Putamen (tissue), 1 donor: ENCODE data around the gene SCLY.
"Not testable (repeated sequence)": the region's sequence is repeated elsewhere in the genome, so short reads cannot be mapped to it uniquely, and the experiment has no call there.

Experiments used
- DNase-seq: peaks from one replicate; pipeline ENCODE4 v3.0.0-alpha.2; 2016; ENCODE audit warnings: low spot score

Gene SCLY

DNA sequence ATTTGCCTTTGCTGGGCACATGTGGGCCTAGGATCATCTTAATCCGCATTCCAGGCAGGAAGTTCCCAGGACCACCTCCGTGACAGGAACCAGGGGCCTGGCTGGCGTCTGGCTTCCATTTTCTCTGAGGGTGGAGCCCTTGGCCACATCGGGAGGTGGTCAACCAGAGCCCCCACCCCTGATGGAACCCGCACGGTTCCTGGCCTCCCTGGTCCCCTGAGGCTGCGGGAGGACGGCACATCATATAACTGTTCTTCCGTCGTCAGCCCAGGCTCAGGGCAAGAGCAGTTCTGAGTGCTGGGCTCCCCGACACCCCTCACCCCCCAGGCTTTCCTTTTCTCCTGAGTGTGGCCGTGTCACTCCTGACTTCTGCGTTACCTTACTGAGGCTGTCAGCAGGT is 52.8 kb downstream of the SCLY start:
- DNase-seq: no peak

DNA sequence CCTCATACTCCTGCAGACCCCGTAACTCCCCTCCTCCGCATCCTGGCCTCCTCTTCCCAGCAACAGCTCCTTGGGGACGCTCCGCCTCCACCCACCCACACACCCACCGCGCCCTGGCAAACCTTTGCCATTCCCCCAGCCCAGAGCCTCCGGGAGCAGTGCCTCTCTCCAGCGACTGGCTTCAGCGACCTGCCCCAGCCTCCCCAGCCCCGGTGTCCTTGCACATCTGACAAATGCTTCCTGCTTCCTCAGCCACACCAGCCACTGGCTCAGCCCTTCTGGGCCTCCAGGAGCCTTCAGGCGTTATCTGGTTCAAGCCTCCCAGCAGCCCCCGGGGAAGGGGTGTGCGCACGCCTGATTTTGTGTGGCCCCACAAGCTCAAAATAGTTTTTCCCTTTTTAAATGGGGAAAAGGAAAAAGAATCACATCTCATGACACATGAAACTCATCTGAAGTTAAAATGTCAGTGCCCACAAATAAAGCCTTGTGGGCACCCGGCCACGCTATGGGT is 53.6 kb downstream of the SCLY start:
- DNase-seq: no peak

DNA sequence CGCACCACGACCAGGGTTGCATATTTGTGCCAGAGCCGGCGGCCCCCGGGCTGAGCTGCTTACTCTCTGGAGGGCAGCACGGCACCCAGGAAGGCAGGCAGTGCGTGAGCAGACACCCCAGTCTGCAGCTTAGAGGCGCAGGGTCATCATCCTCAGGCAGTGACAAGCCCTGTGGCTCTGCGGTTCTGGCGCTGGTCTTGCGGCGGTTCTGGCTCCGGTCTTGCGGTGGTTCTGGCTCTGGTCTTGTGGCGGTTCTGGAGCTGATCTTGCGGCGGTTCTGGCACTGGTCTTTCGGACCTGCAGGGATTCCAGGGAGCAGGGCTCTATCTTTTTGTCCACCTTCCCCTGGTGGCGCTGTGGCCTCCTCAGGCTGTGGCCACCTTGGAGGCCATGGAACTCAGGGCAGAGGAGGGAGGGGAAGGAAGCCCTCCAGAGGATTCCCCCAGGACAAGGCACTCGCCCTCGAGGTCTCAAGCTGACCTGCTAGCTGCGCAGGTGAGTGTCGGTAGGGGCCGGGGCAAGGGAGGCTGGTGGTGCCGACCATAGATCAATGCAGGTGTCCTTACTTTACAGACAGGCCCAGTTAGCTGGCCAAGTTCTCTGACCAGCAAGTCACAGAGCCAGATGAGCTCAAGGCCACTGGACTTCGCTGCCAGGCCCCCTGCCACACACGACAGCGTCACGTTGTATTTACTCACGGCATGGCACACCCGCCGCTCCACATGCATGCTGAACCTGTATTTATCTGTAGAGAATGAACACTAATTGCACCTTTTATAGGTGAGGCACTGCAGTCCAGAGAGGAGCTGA is 54.3 kb downstream of the SCLY start:
- no peak for DNase-seq

DNA sequence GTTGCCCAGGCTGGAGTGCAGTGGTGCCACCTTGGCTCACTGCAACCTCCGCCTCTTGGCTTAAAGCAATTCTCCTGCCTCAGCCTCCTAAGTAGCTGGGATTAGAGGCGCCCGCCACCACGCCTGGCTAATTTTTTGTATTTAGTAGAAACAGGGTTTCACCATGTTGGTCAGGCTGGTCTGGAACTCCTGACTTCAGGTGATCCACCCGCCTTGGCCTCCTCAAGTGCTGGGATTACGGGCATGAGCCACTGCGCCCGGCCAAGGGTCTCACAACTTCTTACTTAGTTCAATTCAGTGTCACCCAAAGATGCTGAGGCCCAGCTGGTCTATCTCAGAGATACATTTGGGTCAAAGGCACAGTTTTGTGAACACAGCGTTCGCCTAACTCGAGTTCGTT is 54.9 kb downstream of the SCLY start:
- not testable (repeated sequence) for DNase-seq

DNA sequence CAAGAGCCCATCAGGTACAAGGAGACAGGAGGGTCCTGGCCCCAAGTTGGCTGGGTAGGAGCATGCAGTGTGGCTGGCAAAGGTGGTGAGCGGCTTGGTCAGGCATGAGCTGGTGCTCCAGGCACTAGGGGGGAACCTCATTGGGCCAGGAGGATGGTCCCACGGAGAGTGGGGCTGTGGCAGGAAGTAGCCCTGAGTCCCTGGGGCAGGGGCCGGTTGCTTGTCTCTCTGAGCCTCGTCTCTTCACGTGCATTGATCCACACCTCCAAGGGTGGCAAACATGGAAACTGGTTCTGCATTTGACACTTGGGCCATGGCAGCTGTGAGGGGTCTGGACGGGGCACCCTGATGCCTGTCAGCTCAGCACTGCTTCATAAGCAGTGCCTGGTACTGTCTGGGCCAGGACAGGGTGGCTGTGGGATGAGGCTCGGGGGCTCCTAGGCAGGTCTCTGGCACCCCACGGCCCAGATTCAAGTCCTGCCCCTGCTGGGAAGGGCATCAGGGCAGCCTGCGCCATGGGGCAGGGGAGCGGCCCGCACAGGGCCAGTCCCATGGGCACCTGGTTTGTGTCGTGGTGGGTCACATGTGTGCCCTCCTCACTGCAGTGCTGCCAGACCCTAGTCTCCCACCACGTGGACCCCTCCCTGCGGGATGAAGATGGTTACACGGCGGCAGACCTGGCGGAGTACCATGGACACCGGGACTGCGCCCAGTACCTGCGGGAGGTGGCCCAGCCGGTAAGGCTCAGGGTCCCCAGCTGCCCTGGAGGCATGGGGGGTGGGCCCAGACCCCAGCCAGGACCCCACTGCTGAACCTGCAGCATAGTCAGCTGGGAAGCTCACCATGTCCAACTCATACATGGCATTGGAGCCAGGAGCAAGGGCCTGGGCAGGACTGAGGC is 55.7 kb downstream of the SCLY start:
- DNase-seq: no peak

DNA sequence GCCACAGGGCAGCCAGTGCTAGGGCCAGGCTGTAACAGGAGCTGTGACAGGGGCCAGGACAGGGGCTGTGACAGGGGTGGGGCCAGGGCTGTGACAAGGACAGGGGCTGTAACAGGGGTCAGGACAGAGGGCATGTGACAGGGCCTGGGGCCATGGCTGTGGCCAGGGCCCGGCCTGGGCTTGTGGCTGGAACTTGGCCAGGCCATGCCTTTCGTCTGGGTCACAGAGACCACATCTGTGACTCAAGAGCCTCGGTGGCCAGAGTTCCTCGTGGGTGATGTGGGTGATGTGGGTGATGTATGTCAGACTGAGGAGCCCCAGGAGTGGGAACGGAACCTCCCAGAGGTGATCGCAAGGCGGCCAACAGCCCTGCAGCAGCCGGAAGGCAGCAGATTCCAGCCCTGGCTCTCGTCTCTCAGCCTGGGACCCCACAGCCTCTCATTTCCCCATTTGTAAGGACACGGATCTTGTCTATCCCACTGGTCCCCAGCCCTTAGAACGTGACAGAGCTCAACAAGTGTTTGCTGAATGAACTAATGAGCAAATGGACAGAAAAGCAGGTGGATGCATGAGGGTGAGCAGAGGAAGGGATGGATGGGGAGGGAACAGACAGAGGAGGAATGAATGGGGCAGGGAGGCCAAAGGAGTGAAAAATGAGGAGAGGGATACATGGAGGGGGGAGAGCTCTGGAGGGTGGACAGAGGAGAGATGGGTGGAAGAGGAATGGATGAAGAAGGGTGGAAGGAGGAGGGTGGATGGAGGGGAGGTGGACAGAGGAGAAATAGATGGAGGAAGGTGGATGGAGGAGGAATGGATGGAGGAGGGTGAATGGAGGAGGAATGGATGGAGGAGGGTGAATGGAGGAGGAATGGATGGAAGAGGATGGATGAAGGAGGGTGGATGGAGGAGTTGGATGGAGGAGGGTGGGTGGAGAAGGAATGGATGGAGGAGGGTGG is 56.7 kb downstream of the SCLY start:
- no peak for DNase-seq

DNA sequence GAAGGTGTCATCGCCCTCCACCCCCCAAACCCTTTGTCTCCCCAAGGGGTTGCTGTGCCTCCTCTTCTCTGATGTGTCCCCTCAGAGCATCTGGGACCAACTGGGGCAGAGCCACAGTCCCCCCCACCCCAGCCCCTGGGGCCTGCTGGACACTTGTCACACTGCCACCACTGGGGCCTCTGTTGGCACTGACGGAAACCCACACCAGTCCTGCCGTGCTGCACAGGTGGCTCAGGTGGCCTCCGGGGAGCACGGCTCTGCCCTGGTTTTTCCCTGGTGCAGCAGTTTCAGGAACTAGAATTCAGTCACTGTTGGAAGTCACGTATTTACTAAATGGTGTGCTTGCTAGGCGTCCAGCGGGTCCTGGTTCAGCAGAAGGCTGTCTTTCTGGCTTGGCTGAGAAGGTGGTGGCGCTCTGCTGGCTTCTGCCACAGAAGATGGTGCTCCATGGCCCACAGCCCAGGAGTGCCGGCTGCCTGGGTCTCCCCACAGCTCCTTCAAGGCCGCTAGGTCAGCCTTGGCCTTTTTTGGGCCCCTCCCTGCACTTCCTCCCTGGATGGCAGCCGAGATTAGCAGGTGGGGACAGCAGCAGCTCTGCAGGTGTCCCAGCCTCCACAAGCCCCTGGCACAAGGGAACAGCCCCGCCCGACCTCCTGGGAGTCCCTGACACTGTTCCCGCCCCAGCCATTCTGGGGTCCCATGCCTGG is 59.1 kb downstream of the SCLY start:
- DNase-seq: no peak

DNA sequence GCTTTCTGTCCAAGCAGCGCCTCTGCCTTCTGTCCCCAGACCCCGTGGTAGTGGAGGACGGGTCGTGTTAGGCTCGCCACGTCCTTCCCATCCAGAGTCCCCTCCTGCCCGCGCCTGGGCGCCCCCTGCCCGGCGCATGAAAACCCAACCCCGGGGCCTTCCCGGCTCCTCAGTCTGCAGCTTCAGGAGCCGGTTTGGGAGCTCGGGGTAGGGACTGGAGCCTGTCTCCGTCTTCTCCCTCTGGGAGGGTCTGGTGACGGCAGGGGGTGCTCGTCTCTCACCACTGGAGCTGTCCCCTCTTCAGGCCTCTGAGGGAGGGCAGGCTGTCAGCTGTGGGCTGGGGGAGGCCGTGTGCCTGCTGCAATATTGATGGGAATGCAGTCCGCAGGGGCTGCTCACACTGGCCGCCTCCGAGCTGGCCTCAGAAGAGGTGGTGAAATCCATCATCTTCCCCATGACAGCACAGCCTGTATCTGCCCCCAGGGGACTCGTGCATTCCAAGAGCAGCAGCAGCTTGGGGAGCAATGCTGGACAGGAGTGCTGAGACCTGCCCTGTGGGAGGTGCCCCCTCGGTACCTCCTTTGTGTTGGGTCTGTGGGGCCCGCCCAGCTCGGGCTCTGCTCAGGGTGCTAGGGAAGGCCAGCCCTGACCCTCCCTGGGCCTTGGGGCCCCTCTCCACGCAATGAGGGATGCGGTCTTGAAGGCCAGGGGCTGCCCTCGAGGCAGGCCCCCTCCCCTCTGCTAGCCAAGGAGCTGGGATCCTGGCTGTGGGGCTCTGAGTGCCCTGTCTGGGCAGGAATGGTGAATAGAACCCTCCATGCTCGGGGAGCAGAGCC is 59.9 kb downstream of the SCLY start:
- no peak for DNase-seq

DNA sequence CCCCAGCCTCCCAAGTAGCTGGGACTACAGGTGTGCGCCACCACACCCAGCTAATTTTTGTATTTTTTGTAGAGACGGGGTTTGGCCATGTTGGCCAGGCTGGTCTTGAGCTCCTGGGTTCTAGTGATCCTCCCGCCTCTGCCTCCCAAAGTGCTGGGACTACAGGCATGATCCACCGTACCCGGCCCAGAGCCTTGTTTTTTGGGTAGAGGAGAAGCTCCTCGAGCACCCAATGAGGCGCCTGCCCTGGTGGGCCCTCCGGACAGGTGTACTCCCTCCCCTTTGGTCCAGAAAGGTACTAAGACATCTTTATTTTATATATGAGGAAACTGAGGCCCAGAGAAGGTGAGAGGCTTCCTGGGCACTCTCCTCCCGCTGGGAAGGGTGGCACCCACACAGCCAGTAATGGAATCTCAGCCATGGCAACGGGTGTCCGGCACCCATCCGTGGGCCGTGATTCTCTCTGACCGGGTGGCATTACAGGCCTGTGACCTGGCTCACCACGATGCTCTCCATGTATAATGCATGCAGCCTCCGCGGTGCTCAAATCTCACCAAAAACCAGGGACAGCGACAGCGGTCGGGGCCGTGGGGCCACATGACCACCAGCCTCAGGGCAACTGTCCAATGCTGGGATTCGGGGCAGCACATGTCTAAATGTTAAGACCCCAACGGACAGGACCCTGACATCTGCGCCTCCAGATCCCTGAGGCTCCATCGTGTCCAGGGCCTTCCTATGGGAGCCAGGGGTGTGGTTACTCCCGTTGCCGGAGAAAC is 60.9 kb downstream of the SCLY start:
- no peak for DNase-seq

DNA sequence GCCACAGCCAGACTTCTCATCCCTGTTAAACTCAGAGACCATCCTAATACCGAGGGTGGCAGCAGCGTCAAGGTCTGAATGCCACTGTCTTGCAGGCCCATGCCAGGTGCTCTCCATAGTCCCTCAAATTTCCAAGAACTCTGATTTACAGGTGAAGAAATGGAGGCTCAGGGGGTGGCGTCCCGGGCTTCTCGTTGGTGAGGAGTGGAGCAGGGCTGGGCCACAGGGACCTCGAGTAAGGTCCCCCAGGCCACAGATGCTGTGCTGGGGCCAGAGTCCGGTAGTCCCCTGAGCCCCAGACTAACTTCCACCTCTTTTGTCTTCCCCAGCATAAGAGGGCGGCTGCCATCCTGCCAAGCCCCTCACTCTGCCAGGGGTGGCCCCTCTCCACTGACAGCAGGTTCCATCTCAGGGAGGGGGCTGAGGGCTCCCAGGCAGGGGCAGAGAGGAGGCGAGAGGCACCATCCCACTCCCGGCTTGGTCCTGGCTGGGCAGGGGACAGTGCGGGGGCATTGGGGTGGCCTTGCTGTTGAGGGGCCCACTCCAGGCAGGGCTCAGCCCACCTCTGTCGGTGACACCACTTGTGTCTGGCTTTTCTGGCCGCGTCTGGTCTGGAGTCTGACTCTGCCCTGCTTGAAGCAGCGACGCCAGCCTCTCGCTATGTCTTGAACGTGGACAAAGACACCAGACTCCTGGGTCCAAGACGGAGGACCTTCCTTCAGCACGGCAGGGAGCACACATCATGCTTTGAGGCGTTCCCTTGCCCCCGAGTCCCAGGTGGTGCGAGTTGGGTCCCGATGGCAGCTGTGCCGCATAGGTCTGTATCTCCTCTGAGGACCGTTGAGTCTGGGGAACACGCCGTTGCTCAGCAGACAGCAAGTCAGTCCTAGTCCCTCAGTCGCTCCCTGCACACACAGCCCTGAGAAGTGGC is 61.8 kb downstream of the SCLY start:
- no peak for DNase-seq

DNA sequence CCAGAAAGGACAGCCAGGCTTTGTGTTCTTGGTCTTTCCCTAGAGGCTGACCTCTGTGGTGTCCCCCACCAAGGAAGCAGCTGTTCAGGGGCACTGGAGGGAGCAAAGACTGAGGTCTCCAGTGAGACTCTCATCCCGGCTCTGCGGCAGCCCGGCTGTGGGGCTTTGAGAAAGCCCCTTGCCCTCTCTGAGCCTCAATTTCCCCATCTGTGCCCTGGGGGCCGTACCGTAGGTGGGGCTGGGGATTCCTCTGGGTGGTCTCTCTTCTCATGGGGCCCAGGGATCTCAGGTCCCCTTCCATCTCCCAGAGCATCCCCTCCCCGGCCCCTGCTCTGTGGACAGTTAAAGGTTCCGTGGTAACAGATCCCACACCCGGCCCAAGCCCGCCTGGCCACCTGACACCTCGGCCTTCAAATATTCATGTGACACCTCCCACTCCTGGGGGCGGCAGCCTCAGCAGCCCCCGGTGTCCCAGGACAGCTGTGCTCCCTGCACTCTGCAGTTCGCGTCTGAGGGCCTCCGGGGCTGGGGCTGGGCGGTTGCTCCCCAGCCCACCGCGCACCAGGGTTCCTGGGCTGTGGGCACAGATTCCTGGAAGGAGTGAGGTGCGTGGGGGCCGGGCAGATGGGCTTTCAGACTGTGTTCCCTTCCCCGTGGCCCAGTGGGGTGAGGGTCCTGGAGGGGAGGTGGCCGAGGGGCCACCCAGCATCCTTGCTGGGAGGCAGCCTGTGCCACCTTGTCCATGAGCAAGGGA is 62.6 kb downstream of the SCLY start:
- DNase-seq: no peak

DNA sequence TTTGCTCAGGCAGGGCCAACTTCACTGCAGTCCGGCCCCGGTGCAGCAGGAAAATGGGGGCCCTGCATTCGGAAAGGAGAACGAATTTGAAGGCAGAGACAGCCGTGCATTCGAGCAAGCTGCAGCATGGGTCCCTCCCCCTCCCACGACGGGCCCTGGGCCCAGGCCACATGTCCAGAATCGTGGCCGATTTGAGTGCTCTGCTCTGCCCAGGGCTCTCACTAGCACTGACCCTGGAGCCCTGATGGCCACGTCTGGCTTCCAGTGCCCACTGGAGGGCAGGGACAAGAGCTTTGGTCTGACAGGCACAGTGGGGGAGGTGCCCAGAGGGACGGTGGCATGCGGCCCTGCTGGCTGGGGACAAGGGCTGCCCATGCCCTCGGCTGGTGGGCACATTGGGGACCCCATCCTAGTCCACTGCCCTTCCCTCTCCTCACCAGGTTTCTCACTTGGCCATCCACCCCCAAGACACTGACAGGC is 63.2 kb downstream of the SCLY start:
- no peak for DNase-seq

DNA sequence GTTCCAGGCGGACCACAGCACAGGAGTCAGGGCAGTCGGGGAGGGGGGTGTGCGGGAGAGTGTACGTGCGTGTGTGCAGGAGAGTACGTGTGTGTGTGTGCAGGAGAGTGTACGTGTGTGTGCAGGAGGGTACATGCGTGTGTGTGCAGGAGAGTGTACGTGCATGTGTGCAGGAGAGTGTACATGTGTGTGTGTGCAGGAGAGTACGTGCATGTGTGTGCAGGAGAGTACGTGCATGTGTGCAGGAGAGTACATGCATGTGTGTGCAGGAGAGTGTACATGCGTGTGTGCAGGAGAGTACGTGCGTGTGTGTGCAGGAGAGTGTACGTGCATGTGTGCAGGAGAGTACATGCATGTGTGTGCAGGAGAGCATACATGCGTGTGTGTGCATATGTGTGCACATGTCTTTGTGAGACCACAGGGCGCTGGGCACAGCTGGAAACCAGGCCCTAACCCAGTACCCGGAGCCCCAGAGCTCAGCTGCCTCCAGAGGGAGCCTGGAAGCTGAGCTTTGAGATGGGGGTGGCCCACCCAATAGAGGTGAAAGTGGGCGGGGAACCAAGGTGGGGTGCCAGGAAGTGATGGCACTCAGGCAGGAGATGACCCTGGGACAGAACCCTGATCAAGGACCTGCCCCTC is 63.8 kb downstream of the SCLY start:
- DNase-seq: no peak

DNA sequence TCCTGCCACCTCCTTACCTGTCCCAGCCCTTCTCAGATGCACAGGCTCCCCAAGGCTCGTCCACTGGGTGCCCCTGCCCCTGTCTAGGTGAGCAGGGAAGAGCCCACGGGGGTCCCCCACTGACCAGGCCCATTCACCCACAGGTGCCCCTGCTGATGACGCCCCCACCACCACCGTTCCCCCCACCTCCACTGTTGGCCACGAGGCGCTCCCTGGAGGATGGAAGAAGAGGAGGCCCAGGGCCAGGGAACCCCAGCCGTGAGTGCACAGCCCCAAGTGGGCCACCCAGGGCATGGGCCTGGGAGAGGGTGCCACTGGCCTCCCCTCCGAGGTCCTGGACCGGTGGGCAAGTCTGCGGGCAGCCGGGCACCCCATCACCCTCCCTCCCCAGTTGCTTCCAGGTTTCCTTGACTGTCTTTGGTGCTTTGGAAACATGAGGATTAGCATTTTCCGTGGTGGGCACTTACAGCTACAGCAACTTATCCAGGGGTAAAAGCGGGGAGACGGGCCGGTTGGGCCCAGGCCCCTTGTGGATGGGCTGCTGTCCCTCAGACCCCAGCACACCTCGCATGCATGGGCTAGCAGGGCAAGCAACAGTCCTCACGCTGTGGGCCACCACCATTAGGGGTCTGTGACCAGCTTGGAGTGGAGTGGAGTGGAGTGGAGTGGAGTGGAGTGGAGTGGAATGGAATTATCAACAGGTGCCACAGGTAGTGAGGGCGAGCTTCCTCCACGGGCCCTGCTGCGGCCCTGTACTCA is 64.5 kb downstream of the SCLY start:
- no peak for DNase-seq

DNA sequence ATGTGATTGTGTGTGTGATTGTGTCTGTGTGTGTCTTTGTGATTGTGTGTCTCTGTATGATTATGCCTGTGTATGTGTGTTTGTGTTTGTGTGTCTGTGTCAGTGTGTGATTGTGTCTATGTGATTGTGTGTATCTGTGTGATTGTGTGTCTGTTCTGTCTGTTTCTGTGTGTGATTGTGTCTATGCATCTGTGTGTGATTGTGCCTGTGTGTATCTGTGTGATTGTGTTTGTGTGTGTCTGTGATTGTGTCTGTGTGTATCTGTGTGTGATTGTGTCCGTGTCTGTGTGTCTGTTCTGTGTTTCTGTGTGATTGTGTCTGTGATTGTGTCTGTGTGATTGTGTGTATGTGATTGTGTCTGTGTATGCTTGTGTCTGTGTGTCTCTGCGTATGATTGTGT is 65.5 kb downstream of the SCLY start:
- DNase-seq: no peak

DNA sequence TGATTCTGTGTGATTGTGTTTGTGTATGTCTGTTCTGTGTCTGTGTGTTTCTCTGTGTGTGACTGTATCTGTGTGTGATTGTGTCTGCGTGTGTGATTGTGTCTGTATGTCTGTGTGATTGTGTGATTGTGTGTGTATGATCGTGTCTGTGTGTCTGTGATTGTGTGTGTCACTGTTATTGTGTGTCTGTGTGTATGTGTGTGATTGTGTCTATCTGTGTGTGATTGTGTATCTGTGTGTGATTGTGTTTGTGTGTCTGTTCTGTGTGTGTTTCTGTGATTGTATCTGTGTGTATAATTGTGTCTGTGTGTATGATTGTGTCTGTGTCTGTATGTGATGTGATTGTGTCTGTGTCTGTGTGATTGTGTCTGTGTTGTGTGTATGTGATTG is 66.0 kb downstream of the SCLY start:
- DNase-seq: no peak
